Prostate gland (tissue), 2 donors: ENCODE results near the gene OTULIN.

Experiments used
- POLR2A ChIP-seq: fragments of 450-650 bp; IDR thresholded peaks from one replicate; pipeline ENCODE4 v1.6.1; 2016; ENCODE audit warnings: antibody characterized with exemption, mild to moderate bottlenecking
- POLR2AphosphoS5 ChIP-seq: sonication (generic); formaldehyde crosslinking; IDR thresholded peaks from one replicate; pipeline ENCODE4 v1.6.1; 2017; ENCODE audit warnings: antibody characterized with exemption
- TF ChIP-seq, protein P1 (sequence below), 4 experiments: fragments of 200-600 bp in 2 of 4; fragments of 450-650 bp in 2 of 4; sonication (generic) in 2 of 4; IDR thresholded peaks; 1 replicate in 3 of 4; 2 replicates in 1 of 4; pipeline ENCODE4 v1.5.1; 2016 to 2019; ENCODE audit warnings: antibody characterized with exemption in 4 of 4, mild to moderate bottlenecking in 2 of 4, moderate library complexity in 2 of 4

DNA sequence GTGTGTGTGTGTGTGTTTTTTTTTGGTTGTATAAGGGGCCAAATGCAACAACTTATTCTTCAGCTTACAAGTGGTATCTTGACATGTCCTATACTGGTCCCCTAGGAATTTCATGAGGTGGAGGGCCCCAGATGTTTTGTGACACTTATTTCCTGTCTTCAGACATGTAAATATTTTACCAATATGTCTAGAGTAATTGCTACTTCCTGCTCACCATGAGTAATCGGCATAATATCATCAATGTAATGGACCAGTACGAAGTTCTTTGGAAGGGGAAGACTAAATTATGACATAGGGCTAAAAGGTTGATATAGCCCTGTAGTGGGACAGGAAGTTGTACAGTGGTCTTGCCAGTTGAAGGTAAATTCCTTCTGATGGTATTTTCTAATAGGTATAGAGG, 3.7 kb upstream of the OTULIN start:
- TF ChIP-seq, protein P1, sequence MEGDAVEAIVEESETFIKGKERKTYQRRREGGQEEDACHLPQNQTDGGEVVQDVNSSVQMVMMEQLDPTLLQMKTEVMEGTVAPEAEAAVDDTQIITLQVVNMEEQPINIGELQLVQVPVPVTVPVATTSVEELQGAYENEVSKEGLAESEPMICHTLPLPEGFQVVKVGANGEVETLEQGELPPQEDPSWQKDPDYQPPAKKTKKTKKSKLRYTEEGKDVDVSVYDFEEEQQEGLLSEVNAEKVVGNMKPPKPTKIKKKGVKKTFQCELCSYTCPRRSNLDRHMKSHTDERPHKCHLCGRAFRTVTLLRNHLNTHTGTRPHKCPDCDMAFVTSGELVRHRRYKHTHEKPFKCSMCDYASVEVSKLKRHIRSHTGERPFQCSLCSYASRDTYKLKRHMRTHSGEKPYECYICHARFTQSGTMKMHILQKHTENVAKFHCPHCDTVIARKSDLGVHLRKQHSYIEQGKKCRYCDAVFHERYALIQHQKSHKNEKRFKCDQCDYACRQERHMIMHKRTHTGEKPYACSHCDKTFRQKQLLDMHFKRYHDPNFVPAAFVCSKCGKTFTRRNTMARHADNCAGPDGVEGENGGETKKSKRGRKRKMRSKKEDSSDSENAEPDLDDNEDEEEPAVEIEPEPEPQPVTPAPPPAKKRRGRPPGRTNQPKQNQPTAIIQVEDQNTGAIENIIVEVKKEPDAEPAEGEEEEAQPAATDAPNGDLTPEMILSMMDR (IDR thresholded peaks at IDR 0.05), result no peak
- no peak for TF ChIP-seq POLR2A
- TF ChIP-seq POLR2AphosphoS5, result no peak
